IPS DF 6.9 (cell line): ENCODE measurements around the gene NEK5.

ENCODE experiments used
- DNase-seq: peaks from one replicate; pipeline ENCODE4 v3.0.0-alpha.2; 2013; ENCODE audit warnings: low read depth, low spot score
- H3K27ac ChIP-seq: one replicate; pipeline ENCODE4 v1.5.1; 2013; ENCODE audit warnings: low read length, control low read depth
- H3K27me3 ChIP-seq: 2 replicates; pipeline ENCODE4 v1.6.1; 2013; ENCODE audit warnings: mild to moderate bottlenecking, low read length; ENCODE audit not compliant: control insufficient read depth, insufficient read depth
- H3K36me3 ChIP-seq: 2 replicates; pipeline ENCODE4 v1.6.1; 2013; ENCODE audit warnings: low read length; ENCODE audit not compliant: control insufficient read depth, insufficient read depth
- H3K4me1 ChIP-seq: 2 replicates; pipeline ENCODE4 v1.6.1; 2013; ENCODE audit warnings: low read length; ENCODE audit not compliant: control insufficient read depth, insufficient read depth
- H3K4me3 ChIP-seq: 2 replicates; pipeline ENCODE4 v1.5.1; 2013; ENCODE audit warnings: mild to moderate bottlenecking, low read length
- H3K9me3 ChIP-seq: 2 replicates; pipeline ENCODE4 v1.6.1; 2013; ENCODE audit warnings: low read length, inconsistent platforms; ENCODE audit not compliant: control insufficient read depth, insufficient read depth
- WGBS: extraction: QIAGEN DNeasy Blood & Tissue Kit; methylation state at CpG from one replicate; pipeline ENCODE4 v1.1.7; 2013; ENCODE audit warnings: mixed read lengths, missing lambda C conversion rate; ENCODE audit not compliant: insufficient read length, insufficient coverage; 5-methylcytosine and 5-hydroxymethylcytosine counted together

NEK5 gene

DNA sequence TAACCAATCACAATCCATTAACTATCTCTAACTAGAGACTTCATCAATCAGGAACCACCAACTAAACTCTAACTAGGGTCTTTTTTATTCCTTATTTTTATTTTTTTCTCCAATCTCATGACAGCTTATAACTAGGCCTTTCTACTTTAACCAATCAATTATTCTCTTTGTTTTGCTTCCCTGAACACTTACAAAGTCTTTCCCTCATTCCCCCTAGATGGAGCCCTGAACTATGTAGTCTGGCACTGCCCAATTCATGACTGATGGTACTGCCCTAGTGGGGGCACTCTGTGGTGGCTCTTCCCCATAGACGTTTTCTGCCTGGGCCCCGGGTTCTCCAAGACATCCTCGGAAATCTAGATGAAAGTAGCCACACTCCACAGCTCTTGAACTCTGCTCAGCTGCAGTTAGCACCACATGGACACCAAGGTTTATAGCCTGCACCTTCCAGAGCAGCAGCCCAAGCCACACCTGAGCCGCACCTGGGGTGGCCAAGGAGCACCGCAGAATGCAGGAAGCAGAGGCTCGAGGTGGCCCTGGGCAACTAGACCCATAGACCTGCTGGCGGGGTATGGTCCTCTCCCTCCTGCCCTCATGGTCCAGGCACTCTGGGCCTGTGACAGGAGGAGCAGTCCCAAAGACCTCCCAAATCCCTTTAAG, 124.2 kb downstream of the NEK5 start:
- no peaks in the 10 kb centered on the region for H3K36me3 ChIP-seq
- no peak overlapping the region for H3K4me3 ChIP-seq
- peaks cover 2% of the 10 kb centered on the region; the same call in 1 of the 2 replicates for H3K4me1 ChIP-seq
- no CpG with 5 or more reads among the region's 7 CpGs for WGBS
- no peaks in the 10 kb centered on the region for H3K27me3 ChIP-seq
- no peaks in the 10 kb centered on the region for H3K9me3 ChIP-seq
- DNase-seq = no peak
- H3K27ac ChIP-seq = no peak overlapping the region

DNA sequence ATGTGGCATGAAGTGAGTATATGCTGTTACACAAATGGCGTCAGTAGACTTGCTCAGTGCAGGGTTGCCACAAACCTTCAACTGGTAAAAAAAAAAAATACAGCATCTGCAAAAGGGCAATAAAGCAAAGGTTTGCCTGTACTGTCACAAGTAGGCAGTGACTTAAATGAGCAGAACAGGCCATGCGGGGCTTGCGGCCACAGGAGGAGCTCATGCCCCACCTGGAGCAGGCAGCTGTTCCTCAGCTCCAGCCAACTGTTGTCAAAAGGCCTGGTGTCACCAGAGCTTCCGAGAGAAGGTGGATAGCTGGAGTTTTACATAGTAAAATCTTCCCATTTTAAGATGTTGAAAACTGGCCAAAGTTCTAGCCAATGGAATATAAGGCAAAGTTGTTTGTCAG, 125.3 kb downstream of the NEK5 start:
- H3K27ac ChIP-seq = no peak overlapping the region
- no peaks in the 10 kb centered on the region for H3K36me3 ChIP-seq
- DNase-seq = no peak
- peaks cover 9% of the 10 kb centered on the region for H3K4me1 ChIP-seq
- no peaks in the 10 kb centered on the region for H3K27me3 ChIP-seq
- H3K9me3 ChIP-seq = no peaks in the 10 kb centered on the region
- no CpG with 5 or more reads among the region's 4 CpGs for WGBS
- no peak overlapping the region for H3K4me3 ChIP-seq

DNA sequence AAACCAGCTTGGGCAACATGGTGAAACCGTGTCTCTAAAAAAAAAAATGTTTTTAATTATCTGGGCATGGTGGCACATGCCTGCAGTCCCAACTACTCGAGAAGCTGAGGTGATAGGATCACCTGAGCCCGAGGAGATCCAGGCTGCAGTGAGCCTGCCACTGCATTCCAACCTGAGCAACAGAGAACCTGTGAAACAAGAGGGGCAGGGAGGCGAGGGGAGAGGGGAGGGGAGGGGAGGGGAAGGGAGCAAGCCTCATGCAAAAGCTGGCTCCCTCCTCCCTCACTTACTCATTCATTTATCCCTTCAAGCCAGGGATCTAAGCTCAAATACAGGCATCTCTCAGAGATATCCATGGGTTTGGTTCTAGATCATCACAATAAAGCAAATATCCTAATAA, 126.5 kb downstream of the NEK5 start:
- WGBS = no CpG with 5 or more reads among the region's 4 CpGs
- DNase-seq = no peak
- no peaks in the 10 kb centered on the region for H3K9me3 ChIP-seq
- H3K4me1 ChIP-seq = peaks cover 12% of the 10 kb centered on the region
- H3K27ac ChIP-seq = no peak overlapping the region
- H3K27me3 ChIP-seq = no peaks in the 10 kb centered on the region
- no peaks in the 10 kb centered on the region for H3K36me3 ChIP-seq
- no peak overlapping the region for H3K4me3 ChIP-seq

DNA sequence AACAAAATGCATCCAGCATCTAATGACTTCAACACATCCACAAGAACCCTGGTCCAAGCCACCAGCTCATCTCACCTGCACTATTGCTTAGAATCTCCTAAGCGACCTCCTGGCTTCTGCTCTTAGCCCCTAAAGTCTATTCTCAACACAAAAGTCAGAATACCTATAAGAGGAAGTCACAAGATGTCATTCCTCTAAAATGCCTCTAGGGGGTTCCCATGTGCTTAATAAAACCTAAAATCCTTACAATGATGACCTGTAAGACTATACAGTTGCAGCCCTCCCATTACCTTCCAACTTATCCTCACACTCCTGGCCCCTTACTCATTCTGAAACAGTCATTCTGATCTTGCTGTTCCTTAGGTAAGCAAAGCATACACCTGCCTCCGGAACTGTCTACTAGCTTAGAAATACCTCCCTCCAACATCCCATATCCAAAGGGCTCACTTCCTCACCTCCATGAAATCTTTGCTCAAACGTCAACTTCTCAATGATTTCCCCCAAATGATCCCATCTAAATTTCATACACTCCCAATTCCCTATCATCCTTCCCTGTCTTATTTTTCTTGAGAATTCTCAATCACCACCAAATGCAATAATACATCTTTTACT, 127.6 kb downstream of the NEK5 start:
- DNase-seq = no peak
- H3K36me3 ChIP-seq = no peaks in the 10 kb centered on the region

DNA sequence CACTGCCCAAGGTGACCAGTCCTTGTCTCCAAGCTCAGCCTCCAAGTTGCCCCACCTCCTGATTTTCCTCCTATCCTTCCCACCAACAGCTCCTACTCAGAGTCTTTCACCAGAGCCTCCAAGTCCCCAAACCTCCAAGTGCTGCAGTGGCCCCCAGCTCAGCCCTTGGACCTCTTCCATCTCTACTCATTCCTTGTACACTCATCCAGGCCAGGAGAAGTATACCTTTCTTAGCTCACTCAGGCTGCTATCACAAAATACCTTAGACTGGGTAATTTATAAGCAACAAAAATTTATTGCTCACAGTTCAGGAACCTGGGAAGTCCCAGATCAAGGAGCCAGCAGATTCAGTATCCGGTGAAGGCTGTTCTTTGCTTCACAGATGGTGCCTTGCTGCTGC, 129.0 kb downstream of the NEK5 start:
- no peak for DNase-seq
- no peaks in the 10 kb centered on the region for H3K36me3 ChIP-seq
- H3K27me3 ChIP-seq = no peaks in the 10 kb centered on the region
- peaks cover 12% of the 10 kb centered on the region for H3K4me1 ChIP-seq
- WGBS = no CpG with 5 or more reads among the region's 1 CpG
- H3K27ac ChIP-seq = no peak overlapping the region
- no peak overlapping the region for H3K4me3 ChIP-seq
- H3K9me3 ChIP-seq = no peaks in the 10 kb centered on the region

More for the DNA sequence above, 127.6 kb downstream of the NEK5 start:
- Histone ChIP-seq H3K4me3 (no peak overlapping the region), H3K27ac (no peak overlapping the region), H3K27me3 (no peaks in the 10 kb centered on the region), H3K4me1 (peaks cover 12% of the 10 kb centered on the region), H3K9me3 (no peaks in the 10 kb centered on the region)
- WGBS = 100% methylated on average over 1 of the region's 3 CpGs

DNA sequence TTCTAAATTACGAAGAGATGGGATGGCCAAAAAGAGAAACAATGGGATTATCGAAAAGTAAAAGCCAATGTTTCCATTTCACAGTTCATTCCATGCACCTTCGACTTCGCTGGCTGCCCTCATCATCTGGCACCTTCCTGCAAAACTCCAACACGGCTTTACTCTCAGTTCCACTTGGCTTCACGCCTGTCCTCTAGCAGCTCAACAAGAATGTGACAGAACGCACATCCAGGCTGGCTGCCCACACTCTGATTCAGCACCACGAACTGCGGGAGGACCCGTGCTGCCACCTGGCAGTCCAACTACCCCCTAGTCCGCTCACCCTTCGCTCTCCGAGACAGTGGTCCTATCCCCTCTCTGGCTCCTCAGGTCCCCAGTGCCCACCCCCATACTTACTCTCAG, 129.4 kb downstream of the NEK5 start:
- no peak for DNase-seq
- Histone ChIP-seq H3K36me3 (no peaks in the 10 kb centered on the region), H3K9me3 (no peaks in the 10 kb centered on the region), H3K27ac (no peak overlapping the region), H3K4me3 (no peak overlapping the region), H3K4me1 (peaks cover 12% of the 10 kb centered on the region), H3K27me3 (no peaks in the 10 kb centered on the region)
- WGBS = no CpG with 5 or more reads among the region's 13 CpGs

DNA sequence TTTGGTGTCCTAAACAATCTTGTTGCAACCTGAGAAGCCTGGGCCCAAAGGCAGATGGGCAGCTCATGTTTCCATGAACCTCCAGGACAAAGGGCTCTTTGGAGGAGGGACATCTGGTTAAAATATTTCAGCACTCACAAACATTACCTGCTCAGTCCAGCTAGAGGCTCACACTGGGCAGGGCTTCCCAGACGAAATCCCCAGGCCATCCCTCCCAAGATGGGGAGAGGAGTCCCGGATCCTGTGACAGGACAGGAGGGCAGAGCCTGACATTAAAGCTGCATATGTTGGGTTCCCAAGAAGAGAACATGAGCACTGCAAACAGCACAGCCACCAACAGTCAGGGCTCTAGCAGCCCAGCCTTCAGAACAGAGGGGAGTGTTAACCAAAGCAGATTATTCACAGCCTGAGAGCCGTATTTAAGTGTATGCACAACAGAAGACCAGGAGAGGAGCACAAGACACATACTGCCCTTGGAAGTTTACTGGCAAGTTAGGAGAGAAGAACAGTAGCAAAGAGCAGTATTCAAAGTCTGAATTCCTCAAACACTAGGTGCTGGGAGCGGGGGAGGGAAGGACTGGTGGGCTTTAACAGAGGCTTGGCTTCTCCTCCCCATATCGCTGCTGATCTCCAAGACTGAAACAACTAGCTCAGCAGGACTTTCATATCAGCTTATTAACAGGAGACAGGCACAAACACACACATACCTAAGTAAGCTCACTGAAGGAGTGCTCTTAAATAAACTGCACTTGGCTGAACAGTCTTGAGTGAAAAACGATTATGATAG, 130.0 kb downstream of the NEK5 start:
- Histone ChIP-seq H3K27me3 (no peaks in the 10 kb centered on the region), H3K36me3 (no peaks in the 10 kb centered on the region), H3K4me3 (no peak overlapping the region), H3K9me3 (no peaks in the 10 kb centered on the region), H3K27ac (no peak overlapping the region), H3K4me1 (peaks cover 12% of the 10 kb centered on the region)
- DNase-seq = no peak
- WGBS = no CpG with 5 or more reads among the region's 6 CpGs

DNA sequence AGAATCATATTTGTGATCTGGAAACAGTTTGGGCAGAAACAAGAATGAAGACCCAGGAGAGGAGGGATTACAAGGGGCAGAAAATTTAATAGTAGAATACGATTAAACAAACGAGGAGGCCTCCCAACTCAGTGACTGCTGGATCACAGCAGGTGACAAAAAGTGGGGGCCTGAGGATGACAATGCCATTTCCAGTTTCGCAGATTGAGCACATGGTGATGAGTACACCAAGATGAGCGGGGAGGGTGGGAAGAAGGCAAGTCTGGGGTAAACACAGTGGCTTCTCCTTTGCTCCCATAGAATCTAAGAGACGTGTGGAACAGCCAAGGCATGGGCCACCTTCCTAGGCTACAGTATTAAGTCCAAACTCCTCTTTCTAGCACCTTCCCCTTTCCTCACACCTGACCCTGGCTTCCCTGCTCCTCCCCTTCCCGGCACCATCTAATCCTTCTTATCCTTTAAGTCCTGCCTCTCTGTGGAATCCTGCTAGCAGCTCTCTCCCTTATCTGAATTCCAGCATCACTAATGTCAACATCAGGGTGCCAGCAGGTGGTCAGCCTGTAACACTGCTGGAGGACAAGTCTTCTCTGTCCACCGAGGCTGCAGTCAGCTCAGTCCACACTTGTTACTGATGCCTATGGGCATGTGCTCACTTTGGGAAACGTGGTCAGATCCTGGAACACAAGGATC, 131.1 kb downstream of the NEK5 start:
- WGBS = no CpG with 5 or more reads among the region's 8 CpGs
- Histone ChIP-seq H3K9me3 (no peaks in the 10 kb centered on the region), H3K4me3 (no peak overlapping the region), H3K27me3 (no peaks in the 10 kb centered on the region), H3K27ac (no peak overlapping the region), H3K36me3 (no peaks in the 10 kb centered on the region), H3K4me1 (peaks cover 12% of the 10 kb centered on the region)
- no peak for DNase-seq

DNA sequence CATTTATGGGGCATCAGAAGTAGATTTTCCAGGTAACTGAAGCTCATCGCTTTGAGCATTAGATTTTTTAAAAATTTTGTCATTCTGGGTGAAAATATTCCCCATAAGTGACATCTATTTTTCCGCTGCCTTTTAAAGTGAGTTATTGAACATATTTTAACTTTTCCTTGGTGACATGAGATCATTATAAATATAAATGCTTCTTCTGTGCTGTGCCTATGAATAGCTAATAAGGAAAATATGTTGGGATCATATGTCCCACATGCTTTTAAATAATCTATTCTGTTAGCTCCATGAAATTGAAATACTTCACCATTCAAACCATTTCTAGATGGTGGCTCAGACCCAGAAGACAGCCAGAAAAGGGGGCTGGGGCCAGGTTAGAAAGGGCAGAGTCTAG, 131.7 kb downstream of the NEK5 start:
- H3K9me3 ChIP-seq = no peaks in the 10 kb centered on the region
- WGBS = no CpG with 5 or more reads among the region's 2 CpGs
- H3K36me3 ChIP-seq = no peaks in the 10 kb centered on the region
- H3K4me3 ChIP-seq = no peak overlapping the region
- no peak overlapping the region for H3K27ac ChIP-seq
- H3K4me1 ChIP-seq = peaks cover 12% of the 10 kb centered on the region
- no peaks in the 10 kb centered on the region for H3K27me3 ChIP-seq
- no peak for DNase-seq

DNA sequence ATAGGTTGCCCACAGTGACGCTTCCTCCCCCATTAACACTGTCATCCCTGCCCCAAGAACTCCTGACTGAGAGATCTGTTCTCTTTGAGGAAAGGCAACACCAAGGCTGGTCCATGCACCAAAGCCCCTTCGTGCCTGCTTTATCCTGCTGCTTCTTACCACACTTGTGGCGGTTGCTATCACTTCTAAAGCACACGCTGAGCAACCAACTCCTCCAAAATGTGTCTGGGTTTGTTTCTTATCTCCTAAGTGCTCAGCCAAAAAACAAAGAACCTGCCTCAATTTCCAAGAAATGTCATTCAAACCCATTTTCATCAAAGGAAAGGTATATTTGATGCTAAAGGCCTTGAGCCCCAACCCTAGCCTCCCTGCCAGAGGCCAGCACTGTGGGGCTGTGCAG, 132.2 kb downstream of the NEK5 start:
- peaks cover 12% of the 10 kb centered on the region for H3K4me1 ChIP-seq
- H3K9me3 ChIP-seq = no peaks in the 10 kb centered on the region
- H3K4me3 ChIP-seq = no peak overlapping the region
- no peaks in the 10 kb centered on the region for H3K27me3 ChIP-seq
- no peak overlapping the region for H3K27ac ChIP-seq
- no peak for DNase-seq
- no CpG with 5 or more reads among the region's 4 CpGs for WGBS
- H3K36me3 ChIP-seq = no peaks in the 10 kb centered on the region
